T-helper 17 cell (primary cell): ENCODE results near the gene CEP83. TPM values are rescaled to one million over a fixed set of nuclear protein-coding genes. Genes with fewer than 3 reads are reported as not detected.
A peak's percentile ranks its signal among the peaks of the same experiment; 100 is the strongest.

Experiments
- ATAC-seq: fragments of 150-1000 bp; cut with Tn5 transposase; 2 replicates; pipeline ENCODE4 v1.10.0; 2021; ENCODE audit warnings: mild to moderate bottlenecking, moderate library complexity
- DNase-seq, 3 donors: peaks; one replicate each; pipeline versions ENCODE4 v3.0.0 to v3.0.0-alpha.2; 2020 to 2021
- H3K9me3 ChIP-seq: one replicate; pipeline ENCODE4 v1.7.0; 2013; ENCODE audit warnings: low read length, mild to moderate bottlenecking; ENCODE audit not compliant: control insufficient read depth, poor library complexity, severe bottlenecking
- H3K27ac Mint-ChIP-seq: one replicate; pipeline ENCODE4 v1.8.0; 2022; ENCODE audit warnings: mild to moderate bottlenecking, moderate library complexity, mixed read lengths
- H3K27me3 Mint-ChIP-seq: one replicate; pipeline ENCODE4 v1.8.0; 2022; ENCODE audit warnings: mixed read lengths
- H3K36me3 Mint-ChIP-seq: one replicate; pipeline ENCODE4 v1.8.0; 2022; ENCODE audit warnings: low read depth, mixed read lengths
- H3K4me1 Mint-ChIP-seq: one replicate; pipeline ENCODE4 v1.8.0; 2022; ENCODE audit warnings: mild to moderate bottlenecking, mixed read lengths
- H3K4me3 Mint-ChIP-seq: one replicate; pipeline ENCODE4 v1.8.0; 2022; ENCODE audit warnings: mild to moderate bottlenecking, moderate library complexity, mixed read lengths
- total RNA-seq, 4 donors: library from RNA in 2 of 4; stranded (reverse) in 2 of 4; gene quantifications; one replicate each; pipeline ENCODE4 v1.2.3 and lab custom pipeline; 2022 to 2026

CEP83 gene
- total RNA-seq (10 to 100 TPM; 19.1 to 19.7 TPM), total RNA-seq (lab: John Stamatoyannopoulos, UW) (19.0 to 21.0 reads per million in 2 donors)

- peak within 1 kb of the TSS; percentile 93 for H3K27ac Mint-ChIP-seq
- no peaks in the 10 kb centered on the region for H3K9me3 ChIP-seq
- H3K36me3 Mint-ChIP-seq = peaks cover 10% of the 10 kb centered on the region
- H3K27me3 Mint-ChIP-seq = peaks cover 9% of the 10 kb centered on the region
- H3K4me1 Mint-ChIP-seq = peaks cover 20% of the 10 kb centered on the region
- DNase-seq (peak; percentile 89 to 94 (median 93)), ATAC-seq (peak; percentile 98)
- H3K4me3 Mint-ChIP-seq = peak within 1 kb of the TSS; percentile 94
These were observed at the start of gene CEP83 for GRCh38 chr12:94459728-94460615. Gene CEP83 (minus strand): TSS chr12:94459867. CDS start chr12:94412490, 47,377 bp downstream.

- H3K27me3 Mint-ChIP-seq = no peaks in the 10 kb centered on the region
- no peaks in the 10 kb centered on the region for H3K9me3 ChIP-seq
- no peak for DNase-seq
- no peak for ATAC-seq
- H3K4me1 Mint-ChIP-seq = no peaks in the 10 kb centered on the region
- no peak overlapping the region for H3K27ac Mint-ChIP-seq
- H3K4me3 Mint-ChIP-seq = no peak overlapping the region
- no peaks in the 10 kb centered on the region for H3K36me3 Mint-ChIP-seq
These were observed 49.6 kb upstream of the CEP83 start for GRCh38 chr12:94509317-94509716.

- H3K4me1 Mint-ChIP-seq = no peaks in the 10 kb centered on the region
- no peaks in the 10 kb centered on the region for H3K9me3 ChIP-seq
- no peaks in the 10 kb centered on the region for H3K36me3 Mint-ChIP-seq
- ATAC-seq = no peak
- H3K27me3 Mint-ChIP-seq = no peaks in the 10 kb centered on the region
- H3K27ac Mint-ChIP-seq = no peak overlapping the region
- DNase-seq = no peak
- H3K4me3 Mint-ChIP-seq = no peak overlapping the region
These were observed 47.8 kb upstream of the CEP83 start for GRCh38 chr12:94507455-94507854.

- H3K27me3 Mint-ChIP-seq = no peaks in the 10 kb centered on the region
- H3K36me3 Mint-ChIP-seq = no peaks in the 10 kb centered on the region
- ATAC-seq (no peak), DNase-seq (no peak)
- no peaks in the 10 kb centered on the region for H3K4me1 Mint-ChIP-seq
- H3K4me3 Mint-ChIP-seq = no peak overlapping the region
- H3K27ac Mint-ChIP-seq = no peak overlapping the region
- no peaks in the 10 kb centered on the region for H3K9me3 ChIP-seq
These were observed 44.7 kb upstream of the CEP83 start for GRCh38 chr12:94504386-94504785.

- Mint-ChIP-seq H3K4me1 (no peaks in the 10 kb centered on the region), H3K4me3 (no peak overlapping the region), H3K27ac (no peak overlapping the region), H3K36me3 (no peaks in the 10 kb centered on the region), H3K27me3 (no peaks in the 10 kb centered on the region)
- no peaks in the 10 kb centered on the region for H3K9me3 ChIP-seq
- DNase-seq (no peak), ATAC-seq (no peak)
These were observed 44.0 kb upstream of the CEP83 start for GRCh38 chr12:94503619-94504018.

- H3K36me3 Mint-ChIP-seq = no peaks in the 10 kb centered on the region
These were observed 41.3 kb upstream of the CEP83 start for GRCh38 chr12:94500831-94501567.

GRCh38 chr12:94498698-94499097, 39.0 kb upstream of the CEP83 start:
- no peak for DNase-seq
- H3K27me3 Mint-ChIP-seq = peaks cover 5% of the 10 kb centered on the region
- H3K27ac Mint-ChIP-seq = no peak overlapping the region
- ATAC-seq = no peak
- no peaks in the 10 kb centered on the region for H3K4me1 Mint-ChIP-seq
- H3K4me3 Mint-ChIP-seq = no peak overlapping the region
- no peaks in the 10 kb centered on the region for H3K36me3 Mint-ChIP-seq
- H3K9me3 ChIP-seq = no peaks in the 10 kb centered on the region

More at GRCh38 chr12:94500831-94501567, 41.3 kb upstream of the CEP83 start:
- DNase-seq (no peak), ATAC-seq (no peak)
- Mint-ChIP-seq H3K27me3 (no peaks in the 10 kb centered on the region), H3K27ac (no peak overlapping the region), H3K4me3 (no peak overlapping the region), H3K4me1 (no peaks in the 10 kb centered on the region)
- no peaks in the 10 kb centered on the region for H3K9me3 ChIP-seq

GRCh38 chr12:94498073-94498472, 38.4 kb upstream of the CEP83 start:
- ATAC-seq (no peak), DNase-seq (no peak)
- Mint-ChIP-seq H3K4me1 (no peaks in the 10 kb centered on the region), H3K36me3 (no peaks in the 10 kb centered on the region), H3K27me3 (peaks cover 5% of the 10 kb centered on the region), H3K27ac (no peak overlapping the region), H3K4me3 (no peak overlapping the region)
- no peaks in the 10 kb centered on the region for H3K9me3 ChIP-seq

GRCh38 chr12:94495445-94496115, 35.9 kb upstream of the CEP83 start:
- Mint-ChIP-seq H3K27me3 (peaks cover 12% of the 10 kb centered on the region), H3K4me1 (no peaks in the 10 kb centered on the region), H3K4me3 (no peak overlapping the region), H3K27ac (no peak overlapping the region), H3K36me3 (no peaks in the 10 kb centered on the region)
- DNase-seq (no peak), ATAC-seq (no peak)
- H3K9me3 ChIP-seq = no peaks in the 10 kb centered on the region

- Mint-ChIP-seq H3K36me3 (no peaks in the 10 kb centered on the region), H3K4me3 (no peak overlapping the region), H3K4me1 (peaks cover 2% of the 10 kb centered on the region), H3K27ac (no peak overlapping the region), H3K27me3 (peaks cover 12% of the 10 kb centered on the region)
- ATAC-seq (no peak), DNase-seq (no peak)
- H3K9me3 ChIP-seq = no peaks in the 10 kb centered on the region
These were observed 31.8 kb upstream of the CEP83 start for GRCh38 chr12:94491489-94491888.

- peak overlapping the region; percentile 21 for H3K27ac Mint-ChIP-seq
- DNase-seq = no peak
- no peak for ATAC-seq
- no peaks in the 10 kb centered on the region for H3K36me3 Mint-ChIP-seq
- H3K4me1 Mint-ChIP-seq = peaks cover 2% of the 10 kb centered on the region
- H3K9me3 ChIP-seq = no peaks in the 10 kb centered on the region
- peaks cover 6% of the 10 kb centered on the region for H3K27me3 Mint-ChIP-seq
- H3K4me3 Mint-ChIP-seq = no peak overlapping the region
These were observed 28.8 kb upstream of the CEP83 start for GRCh38 chr12:94488463-94488862.

GRCh38 chr12:94481734-94482133, 22.1 kb upstream of the CEP83 start:
- ATAC-seq (no peak), DNase-seq (no peak)
- H3K27me3 Mint-ChIP-seq = peaks cover 3% of the 10 kb centered on the region
- H3K27ac Mint-ChIP-seq = no peak overlapping the region
- H3K36me3 Mint-ChIP-seq = no peaks in the 10 kb centered on the region
- H3K9me3 ChIP-seq = no peaks in the 10 kb centered on the region
- no peaks in the 10 kb centered on the region for H3K4me1 Mint-ChIP-seq
- no peak overlapping the region for H3K4me3 Mint-ChIP-seq

GRCh38 chr12:94469522-94469921, 9.9 kb upstream of the CEP83 start:
- Mint-ChIP-seq H3K36me3 (no peaks in the 10 kb centered on the region), H3K4me3 (no peak overlapping the region), H3K27me3 (peaks cover 4% of the 10 kb centered on the region)

More at GRCh38 chr12:94469522-94469921, 9.9 kb upstream of the CEP83 start:
- H3K9me3 ChIP-seq = no peaks in the 10 kb centered on the region
- ATAC-seq (no peak), DNase-seq (no peak)
- Mint-ChIP-seq H3K4me1 (no peaks in the 10 kb centered on the region), H3K27ac (no peak overlapping the region)
